GM12872 (cell line): ENCODE measurements around the gene MYZAP.

ENCODE experiments used
- TF ChIP-seq, protein P1 (sequence below): IDR thresholded peaks from 3 replicates; pipeline ENCODE4 v1.5.1; 2011; ENCODE audit warnings: low read depth, mild to moderate bottlenecking, low read length, moderate library complexity; ENCODE audit not compliant: insufficient read depth

The MYZAP gene

DNA sequence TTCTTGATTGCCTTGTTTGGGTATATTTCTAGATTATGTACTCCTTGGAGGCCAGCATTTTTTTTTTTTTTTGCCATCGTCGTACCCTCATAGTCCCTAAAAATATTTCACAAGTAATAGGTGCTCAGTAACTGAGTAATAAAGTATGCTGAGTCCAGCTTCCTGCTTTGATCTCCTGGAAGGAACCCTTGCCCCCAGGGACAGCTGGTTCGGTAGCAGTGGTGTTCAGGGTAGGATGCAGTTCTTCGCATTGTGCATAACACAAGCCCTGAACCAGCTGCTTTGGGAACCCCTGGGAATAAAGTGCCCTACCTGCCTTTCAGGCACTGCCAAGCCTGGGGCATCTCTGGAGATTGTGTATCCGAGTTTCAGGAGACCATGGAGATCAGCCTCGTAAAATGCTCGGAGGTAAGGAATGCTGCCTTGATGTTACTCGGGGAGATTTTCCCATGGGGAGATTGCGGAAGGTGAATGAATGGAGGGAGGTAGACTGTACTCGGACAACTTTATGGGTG, 7.6 kb downstream of the MYZAP start:
- TF ChIP-seq, protein P1, sequence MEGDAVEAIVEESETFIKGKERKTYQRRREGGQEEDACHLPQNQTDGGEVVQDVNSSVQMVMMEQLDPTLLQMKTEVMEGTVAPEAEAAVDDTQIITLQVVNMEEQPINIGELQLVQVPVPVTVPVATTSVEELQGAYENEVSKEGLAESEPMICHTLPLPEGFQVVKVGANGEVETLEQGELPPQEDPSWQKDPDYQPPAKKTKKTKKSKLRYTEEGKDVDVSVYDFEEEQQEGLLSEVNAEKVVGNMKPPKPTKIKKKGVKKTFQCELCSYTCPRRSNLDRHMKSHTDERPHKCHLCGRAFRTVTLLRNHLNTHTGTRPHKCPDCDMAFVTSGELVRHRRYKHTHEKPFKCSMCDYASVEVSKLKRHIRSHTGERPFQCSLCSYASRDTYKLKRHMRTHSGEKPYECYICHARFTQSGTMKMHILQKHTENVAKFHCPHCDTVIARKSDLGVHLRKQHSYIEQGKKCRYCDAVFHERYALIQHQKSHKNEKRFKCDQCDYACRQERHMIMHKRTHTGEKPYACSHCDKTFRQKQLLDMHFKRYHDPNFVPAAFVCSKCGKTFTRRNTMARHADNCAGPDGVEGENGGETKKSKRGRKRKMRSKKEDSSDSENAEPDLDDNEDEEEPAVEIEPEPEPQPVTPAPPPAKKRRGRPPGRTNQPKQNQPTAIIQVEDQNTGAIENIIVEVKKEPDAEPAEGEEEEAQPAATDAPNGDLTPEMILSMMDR, result no peak

DNA sequence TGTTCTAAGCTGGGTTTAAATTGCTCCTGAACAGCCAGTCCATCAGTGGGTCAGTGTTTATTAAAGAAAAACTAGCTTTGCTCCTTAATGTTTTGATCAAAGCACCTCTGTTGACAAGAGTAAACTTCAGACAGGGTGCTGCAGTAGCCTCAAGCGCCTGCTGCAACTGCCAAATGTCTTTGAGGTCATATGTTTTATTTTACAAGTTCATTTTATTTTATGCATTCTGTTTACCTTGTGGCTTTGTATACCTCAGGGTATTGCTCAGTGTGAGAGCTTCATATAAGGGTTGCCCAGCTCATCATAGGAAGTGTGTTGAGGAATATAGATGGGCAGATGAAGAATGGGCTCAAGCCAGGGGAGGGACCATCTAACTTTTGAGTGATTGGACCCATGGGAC, 8.5 kb downstream of the MYZAP start:
- TF ChIP-seq, protein P1, result no peak

DNA sequence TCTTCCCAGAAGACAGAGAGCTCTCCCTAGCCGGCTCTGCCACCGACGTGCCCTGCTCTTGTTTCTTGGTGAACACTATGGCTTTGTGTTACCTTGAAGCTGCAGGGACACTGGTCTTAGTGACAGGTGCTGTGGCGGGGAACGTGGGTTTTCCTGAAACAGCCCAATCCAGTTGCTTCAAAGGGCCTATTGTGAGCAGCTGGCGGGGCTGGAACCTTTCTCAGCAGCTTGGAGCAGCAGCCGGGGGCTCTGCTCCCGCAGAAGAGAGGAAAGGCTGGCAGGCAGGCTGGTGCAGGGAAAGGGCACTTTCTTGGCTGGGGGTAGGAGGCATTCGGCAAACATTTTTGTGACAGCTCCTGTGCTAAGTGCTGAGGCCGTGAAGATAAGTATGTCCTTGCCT, 12.8 kb downstream of the MYZAP start:
- TF ChIP-seq, protein P1, result no peak

DNA sequence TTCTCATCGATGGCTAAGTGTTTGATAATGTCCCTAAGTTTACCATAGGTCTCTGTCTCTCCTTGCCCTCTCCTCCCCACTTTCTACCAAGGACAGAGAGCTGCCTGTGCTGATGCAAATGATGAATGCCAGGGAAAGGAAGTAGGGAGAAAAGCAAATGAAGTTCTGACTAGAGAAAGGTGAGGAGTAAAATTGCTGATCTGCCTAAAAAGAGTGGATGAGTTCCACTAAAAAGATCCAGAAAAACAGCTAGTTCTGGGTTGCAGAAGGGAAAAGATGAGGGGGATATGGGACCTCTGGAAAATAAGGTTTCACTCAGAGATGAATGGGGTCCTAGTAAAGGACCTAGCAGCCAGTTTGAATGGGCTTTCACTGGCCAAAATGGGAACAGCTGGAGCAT, 13.8 kb downstream of the MYZAP start:
- TF ChIP-seq, protein P1, result no peak

DNA sequence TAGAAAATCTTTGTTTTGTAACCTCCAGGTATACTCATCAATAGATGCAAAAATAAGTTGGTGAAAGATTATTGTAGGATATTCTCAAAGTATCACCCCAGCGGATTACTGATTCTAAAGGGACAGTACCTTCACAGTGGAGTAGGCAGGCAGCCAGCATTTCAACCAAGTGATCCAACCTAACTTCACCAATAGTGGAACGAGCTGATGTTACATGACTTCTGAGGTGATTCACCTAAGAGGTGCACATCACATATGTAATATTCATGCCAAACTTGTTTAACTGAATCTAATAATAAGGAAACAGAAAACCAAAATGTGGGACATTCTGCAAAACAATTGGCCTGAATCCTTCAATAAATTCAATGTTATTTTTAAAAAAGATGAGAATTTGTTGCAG, 14.3 kb downstream of the MYZAP start:
- TF ChIP-seq, protein P1, result no peak

DNA sequence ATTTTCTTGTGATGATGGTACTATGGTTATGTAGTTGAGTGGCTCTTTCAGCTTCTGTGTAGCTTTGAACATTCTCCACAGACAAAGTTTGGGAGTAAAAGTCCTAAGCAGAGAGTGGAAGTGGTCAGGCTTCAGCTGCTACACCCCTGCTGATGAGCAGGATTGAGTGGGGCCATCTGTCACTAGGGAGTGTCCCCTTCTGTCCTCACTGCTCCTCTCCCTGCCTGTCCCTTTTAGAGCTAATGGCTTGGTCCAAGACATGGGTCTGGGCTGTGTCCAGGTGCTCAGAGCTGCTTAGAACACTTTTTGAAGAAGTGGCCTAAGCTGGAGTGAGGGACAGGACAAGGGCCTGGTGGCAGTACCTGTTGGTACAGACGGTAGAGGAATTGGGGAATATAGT, 15.1 kb downstream of the MYZAP start:
- TF ChIP-seq, protein P1, result no peak

DNA sequence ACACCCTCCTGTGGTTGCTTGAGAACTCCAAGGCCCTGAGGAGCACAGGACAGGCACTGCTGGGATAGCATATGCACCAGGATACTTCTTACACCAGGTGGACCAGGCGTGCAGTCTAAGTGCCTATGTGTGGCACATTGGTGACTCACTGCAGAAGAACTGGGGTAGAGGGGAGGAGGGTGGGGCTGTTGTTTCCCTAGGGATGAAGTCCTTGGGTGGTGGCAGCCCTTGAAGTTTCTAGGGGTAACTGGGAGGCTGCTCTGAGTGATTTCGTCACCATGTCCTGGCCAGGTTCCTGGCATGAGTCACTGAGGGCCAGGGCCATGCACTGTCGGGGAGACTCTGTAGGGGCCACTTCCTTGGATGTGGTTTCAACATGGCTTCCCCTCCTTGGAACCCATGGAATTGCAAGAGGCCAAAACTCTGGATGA, 15.9 kb downstream of the MYZAP start:
- TF ChIP-seq, protein P1, result no peak
